NOMO-1 treated with dmso at 0.1 percent for 144 hours (cell line): ENCODE results near the gene RFX4.
"Not testable (repeated sequence)": the region's sequence is repeated elsewhere in the genome, so short reads cannot be mapped to it uniquely, and the experiment has no call there.

ENCODE experiments used
- DNase-seq: peaks from one replicate; lab custom pipeline; 2025; ENCODE audit not compliant: unreplicated experiment; lab: John Stamatoyannopoulos, UW

The RFX4 gene

DNA sequence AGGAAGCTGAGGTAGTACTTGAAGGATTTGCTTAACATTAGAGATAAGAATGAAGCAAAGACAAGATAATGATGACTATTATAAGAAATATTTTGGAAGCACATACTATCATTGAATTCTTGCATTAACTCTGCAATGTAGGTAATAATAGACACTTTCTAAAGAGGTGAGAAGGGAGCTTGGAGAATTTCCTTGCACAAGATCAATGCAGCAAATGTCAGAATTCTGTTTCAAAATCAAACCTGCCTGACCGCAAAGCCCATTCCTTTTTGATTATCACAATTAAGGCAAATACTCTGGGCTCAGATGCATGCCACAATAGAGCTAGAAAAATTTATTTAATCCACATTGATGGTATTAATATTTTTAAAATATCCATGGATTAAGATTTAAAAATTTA, 141.3 kb downstream of the RFX4 start:
- no peak for DNase-seq

DNA sequence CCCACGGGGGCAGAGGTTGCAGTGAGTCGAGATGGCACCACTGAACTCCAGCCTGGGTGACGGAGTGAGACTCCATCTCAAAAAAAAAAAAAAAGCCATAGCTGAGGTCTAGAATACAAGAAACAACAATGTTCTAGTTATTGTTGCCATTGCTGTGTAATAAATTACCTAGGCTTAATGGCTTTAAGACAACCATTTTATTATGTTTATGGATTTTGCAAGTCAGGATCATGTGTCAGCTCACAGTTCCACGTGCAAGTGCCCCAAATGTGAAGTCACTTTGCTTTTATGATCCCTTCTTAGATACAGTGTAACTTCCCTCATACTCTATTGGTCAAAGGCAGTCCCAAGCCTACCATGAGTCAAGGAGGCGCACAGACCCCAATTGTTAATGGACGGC, 142.1 kb downstream of the RFX4 start:
- DNase-seq: no peak

DNA sequence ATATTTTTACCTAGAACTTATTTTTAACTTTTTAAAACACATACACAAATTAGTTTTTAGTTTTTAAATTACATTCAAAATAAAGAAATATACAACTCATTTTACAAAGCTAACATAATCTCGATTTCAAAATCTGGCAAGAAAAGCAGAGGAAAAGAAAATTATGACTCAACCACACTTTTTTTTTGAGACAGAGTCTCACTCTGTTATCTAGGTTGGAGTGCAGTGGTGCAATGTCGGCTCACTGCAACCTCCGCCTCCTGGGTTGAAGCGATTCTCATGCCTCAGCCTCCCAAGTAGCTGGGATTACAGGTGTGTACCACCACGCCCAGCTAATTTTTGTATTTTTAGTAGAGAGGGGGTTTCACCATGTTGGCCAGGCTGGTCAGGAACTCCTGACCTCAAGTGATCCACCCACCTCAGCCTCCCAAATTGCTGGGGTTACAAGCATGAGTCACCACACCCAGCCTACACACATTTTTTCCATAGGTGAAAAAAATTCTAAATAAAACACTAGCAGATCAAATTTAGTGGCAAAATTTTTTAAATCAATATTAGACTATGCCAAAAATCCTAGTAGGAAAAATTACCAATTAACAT, 143.9 kb downstream of the RFX4 start:
- not testable (repeated sequence) for DNase-seq

DNA sequence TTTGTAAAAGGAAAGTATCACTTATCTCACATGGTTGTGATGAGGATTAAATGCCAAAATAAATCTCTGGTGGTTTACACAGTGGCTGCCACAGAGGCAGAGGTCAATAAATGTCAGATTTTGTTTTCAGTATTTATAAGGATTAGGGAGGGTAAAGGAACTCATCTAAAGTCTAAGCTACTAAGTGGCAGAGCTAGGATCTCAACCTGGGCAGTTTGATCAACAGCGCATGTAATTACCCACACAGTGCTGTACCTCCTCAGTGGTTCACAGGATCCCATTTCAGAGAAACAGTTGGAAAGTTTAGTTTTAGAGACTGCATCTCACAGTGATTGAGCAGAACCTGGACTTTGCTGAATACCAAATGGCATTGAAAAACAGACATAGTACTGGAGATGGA, 146.8 kb downstream of the RFX4 start:
- DNase-seq: no peak

DNA sequence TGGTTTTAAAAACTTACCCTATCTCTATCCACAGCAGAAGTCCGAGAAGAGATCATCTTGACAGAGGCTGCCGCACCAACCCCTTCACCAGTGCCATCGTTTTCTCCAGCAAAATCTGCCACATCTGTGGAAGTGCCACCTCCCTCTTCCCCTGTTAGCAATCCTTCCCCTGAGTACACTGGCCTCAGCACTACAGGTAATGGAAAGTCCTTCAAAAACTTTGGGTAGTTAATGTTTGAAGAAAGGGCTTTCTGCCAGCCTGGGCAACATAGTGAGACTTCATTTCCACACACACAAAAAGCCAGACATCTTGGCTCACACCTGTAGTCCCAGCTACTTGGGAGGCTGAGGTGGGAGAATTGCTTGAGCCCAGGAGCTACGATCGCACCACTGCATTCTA, 150.1 kb downstream of the RFX4 start:
- no peak for DNase-seq

DNA sequence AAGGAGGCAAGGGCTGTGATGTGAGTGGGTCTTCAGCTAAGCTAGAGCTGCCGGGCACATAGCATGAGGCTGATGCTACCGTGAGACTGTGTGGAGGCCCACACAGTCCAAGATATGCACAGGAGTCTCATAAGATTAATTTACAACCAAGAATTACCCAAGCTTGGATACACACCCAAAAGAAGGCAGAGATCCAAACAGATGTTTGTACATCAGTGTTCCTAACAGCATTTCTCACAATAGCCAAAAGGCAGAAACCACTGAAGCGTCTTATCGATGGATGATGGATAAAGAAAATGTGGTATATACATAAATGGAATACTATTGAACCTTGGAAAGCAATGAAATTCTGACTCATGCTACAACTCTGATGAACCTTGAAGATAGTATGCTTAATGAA, 150.9 kb downstream of the RFX4 start:
- no peak for DNase-seq

DNA sequence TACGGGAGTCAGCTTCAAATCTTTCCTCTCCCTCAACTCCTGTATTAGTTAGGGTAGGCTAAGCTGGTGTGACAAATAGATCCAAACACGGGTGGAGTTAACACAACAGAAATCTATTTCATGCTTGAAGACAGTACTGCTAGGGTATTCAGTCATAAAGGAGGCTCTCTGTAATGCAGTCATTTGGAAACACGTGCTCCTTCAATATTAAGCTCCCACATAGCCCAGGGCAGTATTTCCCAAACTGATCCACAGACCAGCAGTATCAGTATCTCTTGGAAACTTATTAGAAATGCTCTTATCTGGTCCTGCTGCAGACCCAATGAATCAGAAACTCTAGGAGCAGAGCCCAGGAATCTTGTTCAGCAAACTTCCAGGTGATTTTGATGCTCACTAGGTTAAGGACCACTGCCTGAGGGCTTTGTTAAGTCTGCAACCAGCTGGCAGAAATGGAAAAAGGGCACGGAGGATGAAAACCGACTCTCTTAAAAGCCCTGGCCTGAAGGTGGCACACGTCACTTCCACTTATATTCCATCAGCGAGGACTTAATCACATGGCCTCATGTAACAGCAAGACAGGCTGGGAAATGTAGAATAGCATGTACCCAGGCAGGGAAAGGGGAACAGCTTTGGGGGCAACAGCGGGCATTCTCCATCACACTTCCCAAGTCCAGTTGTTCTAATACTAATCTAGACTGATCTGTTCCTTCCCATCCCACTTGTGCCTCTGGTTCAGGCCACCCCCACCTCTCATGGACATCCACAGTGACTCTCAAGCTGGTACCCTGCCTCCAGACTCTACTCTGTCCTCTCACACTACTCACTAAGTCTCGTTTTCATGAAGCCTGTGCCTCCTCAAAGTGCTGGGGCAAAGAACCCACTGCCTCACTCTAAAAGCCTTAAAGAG, 153.5 kb downstream of the RFX4 start:
- no peak for DNase-seq

DNA sequence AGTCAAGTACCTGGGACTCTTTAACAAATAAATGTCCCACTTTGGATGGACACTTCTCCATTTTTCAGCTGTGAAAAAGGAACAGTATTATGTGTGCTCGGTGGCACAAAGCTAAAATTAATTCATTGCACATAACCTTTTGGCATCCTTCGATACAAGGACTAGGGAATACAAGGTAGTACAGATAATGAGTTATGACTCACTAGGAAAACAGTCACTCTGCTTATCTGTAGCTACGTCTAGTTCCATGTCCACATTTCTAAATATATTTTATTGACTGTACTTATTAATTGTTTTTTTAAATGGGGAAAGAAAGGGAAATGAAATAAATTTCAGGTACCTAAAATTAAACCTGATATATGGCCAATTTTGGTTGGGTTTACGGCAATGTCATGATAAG, 156.5 kb downstream of the RFX4 start:
- DNase-seq: no peak

DNA sequence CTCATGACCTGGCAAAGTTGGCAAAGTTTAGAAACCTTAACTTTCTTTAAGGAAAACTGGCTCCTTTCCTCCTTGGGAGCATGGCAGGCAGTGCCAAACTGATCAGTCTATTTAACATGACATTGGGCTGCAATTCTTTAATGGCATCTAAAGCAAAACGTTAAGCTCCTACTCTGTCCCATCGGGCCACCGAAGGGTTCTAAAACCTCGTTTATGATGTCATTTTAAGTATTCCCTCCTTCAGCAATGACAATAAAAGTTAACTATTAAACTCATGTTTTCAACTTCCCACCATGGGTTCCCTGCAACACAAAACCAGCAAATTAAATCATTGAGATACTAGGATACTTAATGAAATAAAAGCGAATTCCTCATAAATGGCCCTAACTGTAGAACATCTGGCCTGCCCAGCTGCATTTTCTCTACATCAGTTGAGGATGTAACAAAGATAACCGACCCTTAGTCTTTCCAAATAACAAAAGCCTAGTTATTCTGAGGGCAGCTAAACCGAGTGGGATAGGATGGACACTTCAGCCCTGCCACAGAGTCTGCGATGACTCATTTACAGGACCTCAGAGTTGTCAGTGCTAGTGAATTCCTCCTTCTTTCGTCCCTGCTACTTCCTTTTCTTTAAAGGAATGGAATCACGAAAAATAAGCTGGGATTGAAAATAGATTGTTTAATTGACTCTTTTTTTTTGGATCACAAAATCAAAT, 157.2 kb downstream of the RFX4 start:
- DNase-seq: no peak

DNA sequence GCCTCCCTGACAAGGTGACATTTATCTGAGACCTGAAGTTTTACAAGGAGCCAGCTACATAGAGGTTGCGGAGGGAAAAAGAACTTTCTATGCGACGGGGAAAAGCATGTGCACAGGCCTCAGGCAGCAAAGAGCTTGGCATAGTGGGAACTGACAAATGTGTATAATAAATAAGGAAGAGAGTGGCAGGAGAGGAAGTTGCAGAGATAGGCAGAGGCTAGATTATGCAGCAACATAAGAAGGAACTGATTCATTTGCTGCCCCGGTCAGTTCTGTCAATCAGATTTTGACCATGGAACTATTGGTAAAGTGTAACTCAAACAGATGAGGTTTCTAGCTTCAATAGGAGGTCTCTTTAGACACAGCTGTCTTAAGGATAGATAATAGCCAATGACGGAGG, 158.0 kb downstream of the RFX4 start:
- peak; percentile 41 for DNase-seq

DNA sequence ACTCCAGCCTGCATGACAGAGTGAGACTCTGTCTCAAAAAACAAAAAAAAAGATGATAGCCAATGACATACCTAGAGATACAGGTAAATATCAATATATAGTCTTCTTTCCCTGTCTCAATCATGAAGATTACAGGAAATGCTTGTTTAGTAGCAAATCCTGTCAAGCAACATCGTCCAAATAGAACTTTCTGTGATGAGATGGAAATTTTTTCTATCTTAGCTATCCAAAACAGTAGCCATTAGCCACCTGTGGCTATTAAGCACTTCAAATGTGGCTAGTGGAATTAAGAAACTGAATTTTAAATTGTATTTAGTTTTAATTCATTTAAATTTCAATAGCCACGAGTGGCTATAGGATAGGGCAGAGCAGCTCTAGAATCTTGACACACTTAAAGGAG, 158.4 kb downstream of the RFX4 start:
- no peak for DNase-seq

DNA sequence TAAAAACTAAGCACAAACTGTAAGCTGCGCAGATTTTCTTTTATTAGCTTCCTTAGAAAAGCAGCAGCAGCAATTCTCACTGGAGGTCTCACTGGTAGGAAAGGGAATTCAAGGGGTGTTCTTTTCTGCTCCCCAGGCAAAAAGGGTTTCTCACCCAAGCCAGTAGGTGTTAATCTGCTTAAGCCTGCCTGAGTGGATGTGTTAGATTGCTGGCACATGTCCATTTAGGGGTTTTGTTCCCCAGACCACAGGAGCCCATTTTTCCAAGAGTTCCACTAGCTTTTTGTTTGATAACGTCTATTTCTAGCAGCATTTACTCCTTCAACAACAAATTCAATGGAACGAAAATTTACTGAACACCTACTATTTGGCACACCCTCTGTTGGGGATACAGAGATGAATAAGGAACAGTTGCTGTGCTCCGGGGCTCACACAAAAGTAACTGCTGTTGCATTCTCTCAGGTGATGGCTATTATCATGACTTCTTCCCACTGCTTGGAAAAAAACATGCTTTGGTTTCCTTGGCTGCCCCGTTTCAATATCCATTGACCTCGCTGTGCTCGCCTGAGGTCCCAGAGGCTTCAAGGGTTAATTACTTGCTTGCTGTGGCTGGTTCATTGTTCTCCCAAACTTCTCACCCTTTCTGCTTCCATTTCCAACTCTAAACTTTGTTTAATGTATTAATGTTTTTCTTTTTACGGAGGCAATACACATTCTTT, 160.6 kb downstream of the RFX4 start:
- no peak for DNase-seq

DNA sequence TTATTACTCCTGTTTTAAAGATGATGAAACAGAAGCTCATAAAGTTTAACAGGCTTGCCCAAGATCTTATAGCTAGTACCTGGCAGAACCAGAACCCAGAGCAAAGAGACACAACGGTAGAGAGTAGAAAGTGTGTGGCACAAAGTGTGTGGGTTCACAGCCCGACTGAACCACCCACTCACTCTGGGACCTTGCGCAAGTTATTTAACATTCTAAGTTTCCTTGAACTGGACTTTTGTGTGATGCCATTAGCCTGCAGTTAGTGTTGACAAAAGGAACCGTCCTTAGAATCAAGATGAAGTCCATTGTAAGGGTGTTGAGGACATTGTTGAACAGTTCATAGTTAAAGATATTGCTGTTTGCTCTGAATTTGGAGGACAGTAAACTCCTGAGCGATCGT, 161.8 kb downstream of the RFX4 start:
- DNase-seq: no peak

DNA sequence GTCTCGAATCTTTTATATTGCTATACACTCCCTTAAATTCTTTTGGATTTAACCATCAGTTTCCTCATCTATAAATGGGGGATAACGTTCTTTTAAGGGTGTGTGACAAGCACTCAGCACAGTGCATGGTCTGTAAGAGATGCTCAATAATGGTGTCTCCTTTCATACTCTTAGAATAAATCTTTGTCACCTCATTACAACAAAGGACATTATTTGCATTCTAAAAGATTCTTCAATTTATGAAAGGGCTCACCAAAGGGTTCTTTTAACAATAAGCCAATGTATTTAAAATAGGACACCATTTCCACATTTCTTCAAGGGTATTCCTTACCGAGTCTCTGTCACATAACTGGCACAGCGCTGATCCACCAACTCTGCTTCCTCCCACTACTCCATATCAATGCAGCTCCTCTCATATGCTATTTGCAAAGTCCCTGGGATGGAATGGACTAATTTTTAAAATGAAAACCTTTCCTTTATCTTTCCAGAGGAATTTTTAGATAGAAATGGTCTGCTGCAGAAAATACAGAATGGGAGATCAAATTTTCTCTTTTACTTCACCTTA, 162.5 kb downstream of the RFX4 start:
- no peak for DNase-seq

DNA sequence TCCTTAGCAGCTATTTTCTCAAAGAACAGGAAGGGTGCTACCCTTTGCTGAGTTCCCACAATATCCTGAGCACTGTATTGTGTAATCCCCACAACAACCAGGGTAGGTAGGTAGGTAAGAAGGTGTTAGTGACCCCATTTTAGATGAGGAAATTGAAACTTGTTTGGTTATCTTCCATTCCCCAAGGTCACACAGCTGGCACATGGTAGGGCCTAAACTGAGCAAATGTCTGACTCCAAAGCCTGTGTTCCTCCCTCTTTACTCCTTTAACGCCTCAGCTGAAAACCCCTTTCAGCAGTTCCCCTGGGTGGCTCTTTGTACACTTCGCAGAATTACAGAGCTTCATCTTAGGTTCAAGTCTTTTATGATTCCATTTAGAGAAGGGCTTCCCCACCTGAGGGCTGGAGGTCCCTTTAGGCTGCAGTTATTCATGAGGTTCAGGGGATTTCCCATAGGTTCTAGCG, 165.2 kb downstream of the RFX4 start:
- DNase-seq: no peak

DNA sequence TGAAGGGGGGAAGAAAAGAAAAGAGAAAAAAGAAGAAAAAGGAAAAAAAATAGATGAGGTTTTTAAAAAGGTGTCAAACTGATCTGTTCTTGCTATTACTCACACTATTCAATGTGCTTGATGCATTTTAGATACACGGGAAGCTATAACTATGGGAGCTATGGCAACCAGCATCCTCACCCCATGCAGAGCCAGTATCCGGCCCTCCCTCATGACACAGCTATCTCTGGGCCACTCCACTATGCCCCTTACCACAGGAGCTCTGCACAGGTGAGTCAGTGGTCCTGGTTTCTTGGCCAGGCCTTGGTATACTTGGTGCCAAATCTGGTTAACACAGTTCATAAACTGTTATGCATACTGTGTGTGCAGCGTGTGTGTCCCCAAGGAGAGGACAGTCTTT, 167.7 kb downstream of the RFX4 start:
- no peak for DNase-seq

DNA sequence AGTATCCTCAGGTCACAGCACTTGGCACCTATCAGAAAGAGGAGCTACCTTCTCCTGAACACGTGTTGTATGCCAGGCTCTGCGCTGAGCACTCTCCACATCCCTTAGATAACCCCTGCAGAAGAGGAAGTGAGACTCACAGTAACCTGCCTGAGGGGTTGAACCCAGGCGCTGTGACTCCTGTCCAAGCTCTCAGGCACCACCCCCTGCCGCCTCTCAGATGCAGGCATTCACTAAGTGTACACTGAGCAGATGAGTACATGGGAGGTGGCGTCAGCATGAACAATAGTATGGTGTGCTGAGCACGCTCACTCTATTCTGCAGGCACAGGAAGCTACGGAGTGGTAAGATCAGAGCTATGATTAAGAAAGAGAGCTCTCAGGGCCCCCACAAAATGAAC, 170.7 kb downstream of the RFX4 start:
- peak; percentile 30 for DNase-seq

DNA sequence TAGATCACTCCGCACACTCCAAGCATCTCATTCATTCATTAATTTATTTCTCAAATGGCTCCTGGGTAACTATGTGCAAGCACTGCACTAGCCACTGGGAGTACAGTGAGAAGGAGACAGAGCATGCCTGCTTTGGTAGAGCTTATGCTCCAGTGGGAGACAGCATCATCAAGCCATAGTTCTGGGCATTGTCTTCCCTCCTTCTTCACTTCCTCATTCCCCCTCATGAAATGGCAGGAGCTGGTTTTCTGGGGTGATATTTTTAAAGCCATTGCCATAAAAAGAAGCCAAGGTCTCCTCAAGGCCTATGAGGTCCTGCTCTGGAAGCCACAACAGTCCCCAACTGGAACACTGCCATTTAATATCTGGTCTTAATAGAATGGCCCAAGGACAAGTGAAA, 171.5 kb downstream of the RFX4 start:
- no peak for DNase-seq

DNA sequence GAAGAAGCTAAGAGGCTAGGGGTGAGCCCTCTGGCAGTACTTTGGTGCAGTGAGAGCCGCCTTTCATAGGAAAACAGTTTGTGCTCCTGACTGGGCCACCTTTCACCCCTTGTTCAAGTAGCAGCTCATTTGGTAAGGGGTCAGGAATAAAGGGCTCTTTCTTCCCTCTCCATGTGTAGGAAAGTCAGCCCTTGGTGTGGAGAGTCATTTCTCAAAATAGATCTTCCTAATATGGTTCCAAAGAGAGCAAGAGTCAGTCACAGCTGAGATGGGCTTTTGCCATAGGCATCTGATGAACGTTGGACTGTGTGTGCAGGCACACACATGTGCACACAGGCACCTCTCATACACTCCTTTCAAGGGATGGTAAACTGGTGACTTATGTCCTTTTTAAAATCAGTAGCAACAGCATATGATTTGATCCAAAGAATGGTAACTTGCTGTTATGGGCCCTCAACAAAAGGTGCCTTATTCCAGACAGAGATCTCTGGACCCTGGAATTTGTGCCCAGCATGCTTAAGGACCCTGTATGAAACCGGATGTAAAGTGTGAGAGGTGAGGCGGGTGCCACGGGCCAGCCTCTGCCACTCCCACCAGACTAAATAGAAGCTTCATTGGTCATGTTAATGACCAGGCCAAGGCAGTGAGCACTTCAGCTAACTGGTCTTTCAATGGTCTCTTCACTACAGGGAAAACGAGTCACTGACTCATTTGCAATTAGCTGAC, 175.0 kb downstream of the RFX4 start:
- DNase-seq: no peak

DNA sequence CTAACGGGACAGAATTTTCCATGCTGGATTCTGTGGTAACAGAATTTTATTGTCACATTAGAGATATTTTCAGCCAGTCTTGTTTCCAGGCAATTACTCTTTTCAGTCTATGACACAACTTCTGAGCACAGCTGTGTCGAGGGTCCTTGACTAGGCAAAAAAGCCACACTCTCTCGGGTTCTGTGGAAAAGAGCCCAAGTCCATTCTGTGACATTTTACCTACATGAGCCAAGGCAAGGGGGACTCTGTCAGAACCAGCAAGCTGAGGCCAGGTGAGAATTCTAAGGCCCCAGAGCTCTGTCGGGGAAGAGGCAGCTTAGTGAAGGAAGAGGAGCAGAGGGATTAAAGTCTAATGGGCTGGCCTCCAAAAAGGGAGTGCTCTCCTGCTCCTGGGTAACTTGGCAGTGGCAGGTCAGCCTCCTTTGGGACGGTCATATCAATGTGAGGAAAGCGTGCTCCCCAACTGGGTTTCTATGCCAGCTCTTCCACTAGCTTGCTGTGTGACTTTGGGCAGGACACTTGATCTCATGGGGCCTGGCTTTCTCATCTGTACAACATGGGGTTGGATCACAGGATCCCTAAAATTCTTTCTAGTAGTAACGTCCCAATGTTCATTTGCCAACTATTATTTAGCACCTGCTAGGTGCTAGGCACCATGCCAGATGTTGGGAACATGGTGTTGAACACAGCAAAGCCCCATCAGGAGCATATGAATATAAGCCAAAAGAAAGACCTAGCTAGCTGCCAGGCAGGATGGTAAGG, 175.7 kb downstream of the RFX4 start:
- DNase-seq: no peak
